Right renal pelvis (tissue), 4 donors: ENCODE measurements around the gene NEBL. TPM values are rescaled to one million over a fixed set of nuclear protein-coding genes. Genes with fewer than 3 reads are reported as not detected.

Experiments used
- DNase-seq, 4 donors: peaks; one replicate each; pipeline ENCODE4 v3.0.0-alpha.2; 2013; ENCODE audit warnings: low read depth in 4 of 4, low spot score in 3 of 4, missing footprints in 1 of 4
- polyA plus RNA-seq, 4 donors: library from polyadenylated mRNA; unstranded; fragments of 120-200 nt; gene quantifications; one replicate each; pipeline ENCODE4 v1.2.1, GENCODE V29; 2013; ENCODE audit not compliant: insufficient read length in 4 of 4

The NEBL gene
- polyA plus RNA-seq, 4 donors = 85.2 to 105 (median 90.0) TPM

- DNase-seq = no peak
Measured at GRCh38 chr10:20903635-20904390, 6.7 kb upstream of the NEBL start.

- DNase-seq = no peak
Measured at GRCh38 chr10:20901110-20901509, 4.0 kb upstream of the NEBL start.

GRCh38 chr10:20898866-20899535 is 1.9 kb upstream of the NEBL start:
- DNase-seq = no peak

- DNase-seq = no peak
Measured at GRCh38 chr10:20893297-20893696, 3.8 kb downstream of the NEBL start.

GRCh38 chr10:20892796-20893195 is 4.3 kb downstream of the NEBL start:
- DNase-seq = no peak

GRCh38 chr10:20892011-20892585 is 5.0 kb downstream of the NEBL start:
- DNase-seq = no peak

GRCh38 chr10:20891338-20891714 is 5.8 kb downstream of the NEBL start:
- no peak for DNase-seq

GRCh38 chr10:20890491-20891337 is 6.4 kb downstream of the NEBL start:
- no peak for DNase-seq

- DNase-seq = no peak
Measured at GRCh38 chr10:20890009-20890408, 7.1 kb downstream of the NEBL start.

- no peak for DNase-seq
Measured at GRCh38 chr10:20888620-20889330, 8.3 kb downstream of the NEBL start.

GRCh38 chr10:20887706-20888555 is 9.2 kb downstream of the NEBL start:
- no peak for DNase-seq

- no peak for DNase-seq
Measured at GRCh38 chr10:20885678-20886077, 11.4 kb downstream of the NEBL start.

GRCh38 chr10:20883552-20883951 is 13.6 kb downstream of the NEBL start:
- DNase-seq = no peak

- no peak for DNase-seq
Measured at GRCh38 chr10:20882091-20882490, 15.0 kb downstream of the NEBL start.

GRCh38 chr10:20879136-20879535 is 18.0 kb downstream of the NEBL start:
- no peak for DNase-seq

GRCh38 chr10:20877986-20878983 is 18.8 kb downstream of the NEBL start:
- DNase-seq = no peak

GRCh38 chr10:20877554-20877953 is 19.6 kb downstream of the NEBL start:
- no peak for DNase-seq

- DNase-seq = no peak
Measured at GRCh38 chr10:20874261-20874660, 22.9 kb downstream of the NEBL start.
